CD4-positive, alpha-beta T cell (primary cell): Measurements from ENCODE around the gene TSHZ3. TPM values are rescaled to one million over a fixed set of nuclear protein-coding genes. Genes with fewer than 3 reads are reported as not detected.

Experiments used
- ATAC-seq: fragments of 200-7000 bp; cut with Tn5 transposase; one replicate; pipeline ENCODE4 v1.10.0; 2022; ENCODE audit warnings: mild to moderate bottlenecking; ENCODE audit not compliant: poor library complexity
- CTCF ChIA-PET: fragments of 350-600 bp; sonication (Branson Sonifier 250); formaldehyde crosslinking; loops from one replicate; lab custom pipeline; 2021; ENCODE audit warnings: antibody characterized with exemption, inconsistent platforms; lab: Charles Lee
- POLR2A ChIA-PET: fragments of 350-600 bp; sonication (Branson Sonifier 250); formaldehyde crosslinking; loops from one replicate; lab custom pipeline; 2021; ENCODE audit warnings: antibody characterized with exemption, inconsistent platforms; lab: Charles Lee
- DNase-seq, 14 experiments: peaks; one replicate each; pipeline ENCODE4 v3.0.0-alpha.2; 2013 to 2020; ENCODE audit warnings: mixed read lengths in 2 of 14
- H3K27ac ChIP-seq, 2 donors: one replicate each; pipeline versions ENCODE4 v1.5.1 to v1.7.0; 2013; ENCODE audit warnings: low read length in 2 of 2, low read depth in 1 of 2, mild to moderate bottlenecking in 1 of 2
- H3K27me3 ChIP-seq, 2 experiments: 1 replicate in 1 of 2; 2 replicates in 1 of 2; pipeline versions ENCODE4 v1.6.1 to v1.7.0; 2013; ENCODE audit warnings: low read length in 2 of 2, control low read depth in 1 of 2, mild to moderate bottlenecking in 1 of 2, moderate library complexity in 1 of 2; ENCODE audit not compliant: insufficient read depth in 2 of 2, control insufficient read depth in 1 of 2
- H3K36me3 ChIP-seq: one replicate; pipeline ENCODE4 v1.6.1; 2013; ENCODE audit warnings: low read length, control low read depth; ENCODE audit not compliant: insufficient read depth
- H3K4me1 ChIP-seq: one replicate; pipeline ENCODE4 v1.6.1; 2013; ENCODE audit warnings: low read length, control low read depth; ENCODE audit not compliant: insufficient read depth
- H3K4me3 ChIP-seq: one replicate; pipeline ENCODE4 v1.5.1; 2013; ENCODE audit warnings: mild to moderate bottlenecking, low read length, moderate library complexity
- H3K9me3 ChIP-seq, 2 experiments: 1 replicate in 1 of 2; 2 replicates in 1 of 2; pipeline versions ENCODE4 v1.6.1 to v1.7.0; 2013; ENCODE audit warnings: low read length in 2 of 2, mild to moderate bottlenecking in 2 of 2, control low read depth in 1 of 2, moderate library complexity in 1 of 2; ENCODE audit not compliant: control insufficient read depth in 1 of 2, insufficient read depth in 1 of 2
- H3K27ac Mint-ChIP-seq: one replicate; pipeline ENCODE4 v1.8.0; 2020; ENCODE audit warnings: mixed read lengths
- H3K27me3 Mint-ChIP-seq: one replicate; pipeline ENCODE4 v1.8.0; 2021; ENCODE audit warnings: mixed read lengths
- H3K36me3 Mint-ChIP-seq: one replicate; pipeline ENCODE4 v1.8.0; 2021; ENCODE audit warnings: low read depth, mixed read lengths
- H3K4me1 Mint-ChIP-seq: one replicate; pipeline ENCODE4 v1.8.0; 2021; ENCODE audit warnings: low read depth, mixed read lengths
- H3K4me3 Mint-ChIP-seq: one replicate; pipeline ENCODE4 v1.8.0; 2020; ENCODE audit warnings: mild to moderate bottlenecking, mixed read lengths
- H3K9me3 Mint-ChIP-seq: one replicate; pipeline ENCODE4 v1.8.0; 2020; ENCODE audit warnings: mixed read lengths
- CTCF ChIP-seq: fragments of 200-600 bp; IDR thresholded peaks from one replicate; pipeline ENCODE4 v1.8.0; 2022; ENCODE audit warnings: antibody characterized with exemption, mild to moderate bottlenecking
- intact Hi-C, 2 experiments: fragments of 100-400 bp; cut with DNase I in 1 of 2; cut with micrococcal nuclease in 1 of 2; formaldehyde crosslinking; loops; one replicate each; pipeline versions ENCODE4 v1.15.1 to v1.9.0; 2023 to 2025; cut with DNase I, micrococcal nuclease
- total RNA-seq, 174 experiments: library from RNA in 2 of 174; stranded (reverse) in 2 of 174; gene quantifications; one replicate each; pipeline ENCODE4 v1.2.3 and lab custom pipeline; 2021 to 2026

TSHZ3 gene
- total RNA-seq, 2 experiments from 2014 or later: 0.38 to 0.61 TPM

DNA sequence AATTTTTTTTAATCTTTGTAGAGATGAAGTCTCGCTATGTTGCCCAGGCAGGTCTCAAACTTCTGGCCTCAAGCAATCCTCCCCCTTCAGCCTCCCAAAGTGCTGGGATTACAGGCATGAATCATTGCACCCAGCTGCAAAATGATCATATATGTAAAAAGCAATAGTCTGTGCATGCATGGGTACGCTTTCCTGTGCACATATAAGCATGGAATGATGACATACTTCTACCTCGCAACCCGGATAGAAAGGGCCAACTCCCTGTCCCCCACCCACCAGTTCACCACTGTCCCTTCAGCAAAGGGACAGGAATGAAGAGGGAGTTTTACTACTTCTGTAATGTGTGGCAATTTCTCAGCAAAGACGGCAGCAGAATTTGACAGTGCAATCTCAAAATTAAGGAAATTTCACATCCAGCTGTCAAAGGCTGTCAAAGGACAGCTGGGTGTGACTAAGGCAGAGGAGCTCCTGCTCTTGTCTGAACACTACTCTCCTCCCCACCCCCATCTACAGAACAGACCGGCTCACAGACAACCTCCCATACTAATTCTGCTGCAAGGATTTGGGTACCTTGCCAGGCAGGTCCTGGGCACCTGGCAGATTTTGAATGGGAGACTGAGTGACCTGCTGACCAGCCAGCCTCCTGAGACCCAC lies 95.6 kb downstream of the TSHZ3 start:
- POLR2A ChIA-PET: no interaction called here
- no peaks in the 10 kb centered on the region for H3K9me3 ChIP-seq
- CTCF ChIA-PET: no interaction called here
- intact Hi-C loops: no loop called here
- Mint-ChIP-seq H3K36me3 (no peaks in the 10 kb centered on the region), H3K9me3 (no peaks in the 10 kb centered on the region), H3K4me1 (no peaks in the 10 kb centered on the region), H3K4me3 (no peak overlapping the region), H3K27ac (no peak overlapping the region), H3K27me3 (peaks cover 8% of the 10 kb centered on the region)
- no peak overlapping the region for H3K27ac ChIP-seq
- no peak for TF ChIP-seq CTCF
- no peak overlapping the region for H3K4me3 ChIP-seq
- H3K27me3 ChIP-seq: no peaks in the 10 kb centered on the region
- H3K4me1 ChIP-seq: no peaks in the 10 kb centered on the region
- H3K36me3 ChIP-seq: no peaks in the 10 kb centered on the region
- no peak for DNase-seq
- ATAC-seq: no peak

DNA sequence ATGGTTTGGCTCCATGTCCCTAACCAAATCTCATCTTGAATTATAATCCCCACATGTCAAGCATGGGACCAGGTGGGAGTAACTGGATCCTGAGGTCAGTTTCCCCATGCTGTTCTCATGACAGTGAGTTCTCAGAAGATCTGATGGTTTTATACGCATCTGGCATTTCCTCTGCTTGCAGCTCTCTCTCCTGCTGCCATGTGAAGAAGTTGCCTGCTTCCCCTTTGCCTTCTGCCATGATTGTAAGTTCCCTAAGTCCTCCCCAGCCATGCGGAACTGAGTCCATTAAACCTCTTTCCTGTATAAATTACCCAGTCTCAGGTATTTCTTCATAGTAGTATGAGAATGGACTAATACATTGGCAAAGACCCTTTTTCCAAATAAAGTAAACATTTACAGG lies 96.8 kb downstream of the TSHZ3 start:
- H3K36me3 Mint-ChIP-seq: no peaks in the 10 kb centered on the region
- DNase-seq (no peak), ATAC-seq (no peak)
- Histone ChIP-seq H3K4me1 (no peaks in the 10 kb centered on the region), H3K27me3 (no peaks in the 10 kb centered on the region), H3K36me3 (no peaks in the 10 kb centered on the region), H3K27ac (no peak overlapping the region), H3K4me3 (no peak overlapping the region), H3K9me3 (no peaks in the 10 kb centered on the region)
- no peaks in the 10 kb centered on the region for H3K4me1 Mint-ChIP-seq
- no peaks in the 10 kb centered on the region for H3K9me3 Mint-ChIP-seq
- POLR2A ChIA-PET: no interaction called here
- CTCF ChIA-PET: no interaction called here
- H3K27me3 Mint-ChIP-seq: peaks cover 11% of the 10 kb centered on the region
- no peak overlapping the region for H3K4me3 Mint-ChIP-seq
- H3K27ac Mint-ChIP-seq: no peak overlapping the region
- intact Hi-C loops: no loop called here
- no peak for TF ChIP-seq CTCF

DNA sequence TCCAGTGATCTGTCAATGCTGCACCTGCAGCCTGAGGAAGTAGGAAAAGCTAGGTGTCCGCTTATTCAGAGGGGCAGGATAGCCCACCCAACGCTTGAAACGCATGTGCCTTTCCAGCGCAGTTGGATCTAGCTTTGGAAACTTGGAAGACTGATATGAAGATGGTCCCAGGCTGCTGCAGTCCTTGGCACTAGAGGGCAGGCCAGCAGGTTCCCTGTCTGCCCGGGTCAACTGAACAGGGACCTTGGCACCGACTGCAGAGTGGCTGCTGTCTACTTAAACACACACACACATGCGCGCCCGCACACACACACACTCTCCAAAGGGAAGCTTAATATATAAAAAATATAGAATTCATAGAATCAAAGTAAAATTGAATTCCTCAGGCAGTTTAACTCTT lies 100.0 kb downstream of the TSHZ3 start:
- no peaks in the 10 kb centered on the region for H3K9me3 Mint-ChIP-seq
- Histone ChIP-seq H3K27me3 (no peaks in the 10 kb centered on the region), H3K36me3 (no peaks in the 10 kb centered on the region), H3K4me1 (no peaks in the 10 kb centered on the region), H3K27ac (no peak overlapping the region), H3K4me3 (no peak overlapping the region), H3K9me3 (no peaks in the 10 kb centered on the region)
- POLR2A ChIA-PET: no interaction called here
- no peaks in the 10 kb centered on the region for H3K36me3 Mint-ChIP-seq
- H3K4me1 Mint-ChIP-seq: no peaks in the 10 kb centered on the region
- CTCF ChIA-PET: no interaction called here
- intact Hi-C loops: no loop called here
- ATAC-seq (no peak), DNase-seq (no peak)
- no peak overlapping the region for H3K27ac Mint-ChIP-seq
- no peak for TF ChIP-seq CTCF
- H3K27me3 Mint-ChIP-seq: peaks cover 12% of the 10 kb centered on the region
- no peak overlapping the region for H3K4me3 Mint-ChIP-seq
